Measurements from ENCODE around the gene UNC5A. TPM values are rescaled to one million over a fixed set of nuclear protein-coding genes. Genes with fewer than 3 reads are reported as not detected.

UNC5A gene
- total RNA-seq, 2 experiments from 2014 or later: not detected

DNA sequence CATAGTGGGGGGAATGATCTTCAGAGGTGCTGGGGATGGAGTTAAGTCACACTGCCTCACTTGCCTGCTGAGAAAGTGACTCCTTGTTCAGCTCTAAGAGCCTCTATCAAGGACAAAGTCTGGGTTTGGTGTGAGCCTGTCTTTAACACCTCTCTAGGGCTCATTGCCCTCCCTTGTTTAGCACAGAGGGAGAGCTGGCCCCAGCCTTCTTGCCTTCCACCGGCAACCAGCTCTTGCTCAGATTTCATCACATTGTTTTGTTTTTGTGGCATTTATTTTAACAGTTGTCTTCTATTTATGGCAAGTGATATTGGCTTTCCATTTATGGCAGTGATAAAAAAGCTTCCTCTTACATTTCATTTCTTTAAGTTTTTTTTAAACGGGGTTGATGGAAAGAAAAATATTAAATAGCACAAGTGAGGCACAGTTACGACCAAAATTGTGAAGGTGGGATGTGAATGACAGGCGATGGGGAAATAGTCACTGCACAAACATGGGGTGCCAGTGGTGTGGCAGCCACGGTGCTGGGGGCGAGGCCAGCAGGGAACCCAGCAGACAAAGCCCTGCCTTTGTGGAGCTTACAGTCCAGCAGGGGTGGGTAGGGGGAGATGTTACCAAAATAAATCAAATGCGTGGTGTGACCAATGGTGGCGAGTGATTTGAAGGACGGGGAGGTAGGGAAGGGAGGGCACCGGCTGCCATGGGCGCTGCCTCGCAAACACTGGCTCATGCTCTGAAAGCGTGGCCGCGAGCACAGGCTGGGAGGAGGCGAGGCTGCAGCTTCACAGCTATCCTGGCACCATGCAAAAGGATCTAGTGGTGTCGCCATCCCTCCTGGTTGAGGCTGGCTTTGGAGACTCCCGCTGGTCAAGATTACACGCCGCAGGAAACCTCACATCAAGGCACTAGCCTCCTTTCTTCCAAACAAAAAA, 21.2 kb upstream of the UNC5A start:
- Mint-ChIP-seq H3K36me3 (ENCODE audit: low read depth) (no peaks in the 10 kb centered on the region), H3K9me3 (no peaks in the 10 kb centered on the region), H3K4me1 (no peaks in the 10 kb centered on the region), H3K27ac (no peak overlapping the region), H3K27me3 (peaks cover 33% of the 10 kb centered on the region), H3K4me3 (no peak overlapping the region)
- no peak for DNase-seq
- CTCF ChIA-PET: no interaction called here
- POLR2A ChIA-PET: no interaction called here

DNA sequence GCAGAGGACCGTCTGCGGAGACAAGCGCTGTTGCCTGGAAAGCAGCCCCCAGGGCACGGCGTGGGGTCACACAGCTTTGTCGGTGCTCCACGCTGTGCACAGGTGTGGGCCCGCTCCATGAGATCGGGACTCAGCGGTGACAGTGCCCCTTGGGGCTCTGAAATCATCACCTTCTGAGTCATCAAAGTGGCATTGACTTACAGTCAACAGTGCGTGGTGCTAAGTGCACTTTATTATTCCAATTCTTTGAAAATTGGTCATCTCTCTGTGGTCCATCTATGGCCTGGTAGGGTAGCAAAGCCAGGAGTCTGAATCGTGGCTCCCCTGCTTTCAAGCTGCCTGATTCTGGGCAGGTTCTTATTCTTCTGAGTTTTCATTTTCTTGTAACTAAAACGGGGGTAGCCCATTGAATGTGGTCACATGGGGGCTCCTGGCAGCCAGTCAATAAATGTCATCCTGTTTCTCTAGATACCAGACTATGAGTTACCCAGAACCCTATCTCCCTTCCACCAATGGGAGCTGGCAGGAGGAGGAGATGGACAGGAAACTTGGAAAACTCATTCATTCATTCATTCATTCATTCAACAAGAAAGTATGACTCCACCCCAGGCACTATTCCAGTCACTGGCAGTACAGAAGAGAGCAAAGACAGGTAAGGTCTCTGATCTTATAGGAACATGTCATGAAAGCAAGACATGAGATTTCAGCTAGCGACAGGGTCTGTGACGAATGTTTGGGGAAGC, 20.3 kb upstream of the UNC5A start:
- no peak for DNase-seq
- ChIA-PET POLR2A (no interaction called here), CTCF (no interaction called here)
- Mint-ChIP-seq H3K4me3 (no peak overlapping the region), H3K9me3 (no peaks in the 10 kb centered on the region), H3K27me3 (peaks cover 33% of the 10 kb centered on the region), H3K27ac (no peak overlapping the region), H3K36me3 (ENCODE audit: low read depth) (no peaks in the 10 kb centered on the region), H3K4me1 (no peaks in the 10 kb centered on the region)

DNA sequence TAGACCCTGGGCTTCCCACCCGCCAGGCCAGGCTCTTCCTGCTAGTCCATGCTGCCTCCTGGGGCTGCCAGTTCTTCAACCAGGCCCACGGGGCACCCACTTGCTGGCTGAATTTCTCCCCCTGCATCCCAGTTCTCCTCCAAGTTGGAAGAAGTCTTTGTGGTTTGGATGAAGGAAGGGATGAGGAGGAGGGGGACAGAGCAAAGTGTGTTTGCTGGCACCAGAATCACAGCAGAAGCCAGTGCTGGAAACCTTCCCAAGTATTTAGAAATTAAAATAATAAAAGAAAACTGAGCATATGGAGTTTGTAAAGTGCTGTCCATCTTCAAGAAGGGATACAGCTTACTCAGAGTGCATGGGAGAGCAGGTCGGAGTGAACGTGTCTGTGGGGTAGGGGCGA, 19.4 kb upstream of the UNC5A start:
- Mint-ChIP-seq H3K36me3 (ENCODE audit: low read depth) (no peaks in the 10 kb centered on the region), H3K27me3 (peaks cover 33% of the 10 kb centered on the region), H3K27ac (no peak overlapping the region), H3K9me3 (no peaks in the 10 kb centered on the region), H3K4me3 (no peak overlapping the region), H3K4me1 (no peaks in the 10 kb centered on the region)
- POLR2A ChIA-PET: no interaction called here
- no peak for DNase-seq
- CTCF ChIA-PET: no interaction called here

DNA sequence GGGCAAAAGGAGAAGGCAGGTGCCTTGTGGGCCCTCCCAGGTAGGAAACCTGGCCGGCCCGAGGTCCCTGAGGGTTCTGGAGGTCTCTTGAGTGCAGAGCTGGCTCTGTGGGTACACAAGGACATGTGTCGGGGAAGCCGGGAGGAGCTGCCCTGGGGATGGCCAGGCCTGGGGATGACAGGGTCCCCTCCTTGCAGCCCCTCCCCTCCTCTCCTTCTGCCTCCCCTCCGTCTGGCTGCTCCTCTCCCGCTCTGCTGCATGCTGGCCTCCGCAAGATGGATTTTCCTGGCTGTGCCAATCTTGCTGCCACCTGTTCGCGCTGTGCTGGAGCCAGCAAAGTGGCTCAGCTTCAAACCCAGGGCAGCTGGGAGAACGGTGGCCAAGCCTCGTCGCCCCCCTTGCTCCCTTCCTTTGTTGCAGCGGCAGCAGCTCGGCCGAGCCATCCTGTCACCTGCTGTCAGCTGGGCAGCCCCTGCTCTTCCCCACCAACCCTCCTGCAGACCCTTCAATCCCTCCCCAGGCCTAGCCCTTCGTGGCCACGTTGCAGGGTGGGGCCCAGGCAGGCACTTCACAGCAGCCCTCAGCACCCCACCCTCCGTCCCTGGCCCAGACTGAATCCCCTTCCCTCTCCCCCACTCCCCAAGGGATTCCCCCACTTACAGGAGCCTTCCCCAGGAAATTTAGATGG, 17.6 kb upstream of the UNC5A start:
- H3K27ac Mint-ChIP-seq: no peak overlapping the region
- H3K4me3 Mint-ChIP-seq: no peak overlapping the region
- no peaks in the 10 kb centered on the region for H3K9me3 Mint-ChIP-seq
- CTCF ChIA-PET: no interaction called here
- no peak for DNase-seq
- H3K4me1 Mint-ChIP-seq: no peaks in the 10 kb centered on the region
- peaks cover 40% of the 10 kb centered on the region for H3K27me3 Mint-ChIP-seq
- no peaks in the 10 kb centered on the region for H3K36me3 Mint-ChIP-seq (ENCODE audit: low read depth)
- POLR2A ChIA-PET: no interaction called here

DNA sequence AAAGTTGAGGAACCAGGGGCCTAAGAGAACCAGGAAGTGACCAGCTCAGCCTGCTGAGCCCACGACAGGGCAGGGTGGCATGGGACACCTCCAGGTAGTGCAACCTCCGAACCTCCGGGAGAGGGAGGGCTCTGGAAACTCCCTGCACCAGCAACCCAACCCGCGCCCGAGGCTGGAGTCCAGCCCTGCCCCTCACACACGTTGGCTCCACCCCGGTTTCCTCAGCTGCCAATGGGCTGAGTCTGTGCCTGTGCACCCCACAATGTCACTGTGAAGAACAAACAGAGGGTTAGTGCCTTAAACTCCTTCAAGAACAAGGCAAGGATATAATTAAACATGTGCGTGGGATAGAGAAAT, 17.0 kb upstream of the UNC5A start:
- CTCF ChIA-PET: no interaction called here
- no peaks in the 10 kb centered on the region for H3K9me3 Mint-ChIP-seq

DNA sequence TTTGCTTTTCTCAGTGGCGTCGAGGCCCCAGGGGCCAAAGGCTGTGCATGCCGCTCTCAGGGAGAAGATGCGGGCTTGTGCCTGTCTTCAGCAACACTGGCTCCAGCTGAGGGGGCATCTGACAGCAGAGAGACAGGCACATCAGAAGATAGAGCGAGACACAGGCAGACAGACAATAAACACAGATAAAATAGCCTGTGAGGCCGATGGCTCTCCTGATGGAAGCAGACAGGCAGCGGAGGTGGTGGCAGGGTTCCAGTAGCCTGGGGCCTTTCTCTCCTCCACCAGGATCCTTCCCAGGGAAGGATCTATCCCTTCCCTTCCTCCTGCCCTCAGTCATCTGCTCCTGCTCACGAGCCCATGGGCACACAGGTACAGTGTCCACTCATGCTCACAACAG, 16.6 kb upstream of the UNC5A start:
- no peak overlapping the region for H3K27ac Mint-ChIP-seq
- no peak for DNase-seq
- H3K4me3 Mint-ChIP-seq: no peak overlapping the region
- no peaks in the 10 kb centered on the region for H3K9me3 Mint-ChIP-seq
- CTCF ChIA-PET: no interaction called here
- H3K4me1 Mint-ChIP-seq: no peaks in the 10 kb centered on the region
- POLR2A ChIA-PET: no interaction called here
- H3K27me3 Mint-ChIP-seq: peaks cover 33% of the 10 kb centered on the region
- H3K36me3 Mint-ChIP-seq (ENCODE audit: low read depth): no peaks in the 10 kb centered on the region

More for the DNA sequence above, 17.0 kb upstream of the UNC5A start:
- Mint-ChIP-seq H3K4me1 (no peaks in the 10 kb centered on the region), H3K27ac (no peak overlapping the region), H3K27me3 (peaks cover 35% of the 10 kb centered on the region), H3K4me3 (no peak overlapping the region), H3K36me3 (ENCODE audit: low read depth) (no peaks in the 10 kb centered on the region)
- POLR2A ChIA-PET: no interaction called here
- DNase-seq: no peak

DNA sequence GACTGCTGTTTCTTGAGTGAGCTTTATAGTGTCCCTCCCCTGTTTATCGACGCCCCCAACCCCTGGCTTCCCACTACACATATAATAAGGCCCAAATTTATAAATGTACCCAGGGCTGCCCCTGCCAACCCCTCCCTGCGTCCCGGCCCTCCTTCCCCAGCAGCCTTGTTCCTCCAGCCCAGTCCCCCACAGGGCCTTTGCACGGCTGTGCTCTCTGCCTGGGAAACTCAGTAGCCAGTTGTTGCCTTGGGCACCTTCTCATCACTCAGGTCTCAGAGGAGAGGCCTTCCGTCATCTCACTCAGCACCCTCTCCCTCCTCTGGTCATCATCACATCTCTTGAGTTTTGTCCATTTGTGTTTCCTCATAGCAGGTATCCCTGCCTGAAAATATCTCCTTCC, 15.8 kb upstream of the UNC5A start:
- no peaks in the 10 kb centered on the region for H3K4me1 Mint-ChIP-seq
- H3K27me3 Mint-ChIP-seq: peaks cover 26% of the 10 kb centered on the region
- CTCF ChIA-PET: no interaction called here
- no peak for DNase-seq
- H3K36me3 Mint-ChIP-seq (ENCODE audit: low read depth): no peaks in the 10 kb centered on the region
- no peak overlapping the region for H3K27ac Mint-ChIP-seq
- no peak overlapping the region for H3K4me3 Mint-ChIP-seq
- POLR2A ChIA-PET: no interaction called here
- H3K9me3 Mint-ChIP-seq: no peaks in the 10 kb centered on the region

DNA sequence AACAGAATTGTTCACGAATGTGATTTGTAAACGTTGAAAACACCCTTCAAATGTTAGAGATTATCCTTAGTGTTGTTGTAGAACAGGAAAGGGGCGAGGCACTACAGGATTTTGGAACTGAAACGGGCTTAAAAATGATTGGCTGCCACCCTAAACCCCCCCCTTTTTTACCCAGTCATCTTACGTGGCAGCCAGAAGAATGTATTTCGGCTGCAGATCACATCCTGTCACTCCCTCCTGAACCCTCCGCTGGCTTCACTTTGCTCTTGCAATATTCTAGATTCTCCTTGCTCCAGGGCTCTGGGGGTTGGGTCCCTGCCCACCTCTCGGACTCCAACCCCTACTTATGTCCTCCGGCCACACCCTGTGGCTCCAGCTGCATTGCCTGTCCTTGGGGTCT, 13.9 kb upstream of the UNC5A start:
- no peaks in the 10 kb centered on the region for H3K36me3 Mint-ChIP-seq (ENCODE audit: low read depth)
- no peak overlapping the region for H3K4me3 Mint-ChIP-seq
- ChIA-PET POLR2A (no interaction called here), CTCF (no interaction called here)
- H3K4me1 Mint-ChIP-seq: no peaks in the 10 kb centered on the region
- DNase-seq: no peak
- H3K9me3 Mint-ChIP-seq: no peaks in the 10 kb centered on the region
- no peak overlapping the region for H3K27ac Mint-ChIP-seq
- peaks cover 17% of the 10 kb centered on the region for H3K27me3 Mint-ChIP-seq

DNA sequence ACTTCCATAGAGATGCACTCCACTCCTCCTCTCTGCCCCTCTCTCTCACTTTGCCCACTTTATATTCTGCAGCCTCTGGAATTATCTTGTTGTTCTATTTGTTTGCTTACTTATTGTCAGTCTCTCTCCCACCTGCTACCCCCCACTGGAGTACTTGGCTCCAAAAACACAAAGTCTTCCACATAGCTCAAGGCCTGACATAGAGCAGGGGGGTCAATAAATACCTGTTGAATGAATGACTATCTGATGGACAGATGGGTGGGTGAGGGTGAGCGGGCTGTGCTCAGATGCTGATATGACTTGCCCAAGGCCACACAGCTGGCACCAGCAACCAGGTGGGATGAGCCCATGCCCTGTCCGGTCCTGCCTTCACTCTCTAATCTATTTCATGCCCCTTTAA, 13.4 kb upstream of the UNC5A start:
- Mint-ChIP-seq H3K9me3 (no peaks in the 10 kb centered on the region), H3K27ac (no peak overlapping the region), H3K4me3 (no peak overlapping the region), H3K27me3 (peaks cover 17% of the 10 kb centered on the region), H3K4me1 (no peaks in the 10 kb centered on the region), H3K36me3 (ENCODE audit: low read depth) (no peaks in the 10 kb centered on the region)
- POLR2A ChIA-PET: no interaction called here
- no peak for DNase-seq
- CTCF ChIA-PET: no interaction called here

DNA sequence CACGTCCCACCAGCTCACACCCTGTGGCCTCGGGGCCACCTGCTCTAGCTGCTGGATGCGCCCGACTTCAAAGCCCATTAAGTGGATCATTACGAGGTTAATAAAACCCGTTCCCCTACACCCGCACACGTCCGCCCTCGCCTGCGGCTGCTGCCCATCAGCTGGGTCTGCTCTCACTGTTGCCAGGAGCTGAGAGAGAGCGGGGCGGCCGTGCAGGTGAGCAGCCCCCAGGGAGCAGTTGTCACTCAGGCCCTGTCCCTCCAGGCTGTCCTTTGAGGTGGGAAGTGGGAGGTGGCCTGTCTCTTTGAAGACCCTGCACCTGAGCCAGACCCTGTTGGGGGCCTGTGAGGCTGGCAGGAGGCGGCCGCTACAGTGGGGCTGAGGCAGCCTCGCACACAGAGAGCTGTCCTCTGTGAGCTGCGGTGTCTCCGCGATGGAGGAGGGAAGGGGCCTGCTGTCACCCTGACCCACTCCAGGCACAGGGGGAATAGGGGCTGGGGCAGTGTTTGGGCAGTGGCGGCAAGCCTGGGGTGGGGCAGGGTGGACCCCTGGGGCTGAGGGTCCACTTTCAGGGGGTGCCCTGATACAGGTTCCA, 12.8 kb upstream of the UNC5A start:
- H3K27me3 Mint-ChIP-seq: peaks cover 17% of the 10 kb centered on the region
- ChIA-PET CTCF (no interaction called here), POLR2A (no interaction called here)
- H3K36me3 Mint-ChIP-seq (ENCODE audit: low read depth): no peaks in the 10 kb centered on the region
- H3K27ac Mint-ChIP-seq: no peak overlapping the region
- no peak overlapping the region for H3K4me3 Mint-ChIP-seq
- H3K9me3 Mint-ChIP-seq: no peaks in the 10 kb centered on the region
- H3K4me1 Mint-ChIP-seq: no peaks in the 10 kb centered on the region
- no peak for DNase-seq

DNA sequence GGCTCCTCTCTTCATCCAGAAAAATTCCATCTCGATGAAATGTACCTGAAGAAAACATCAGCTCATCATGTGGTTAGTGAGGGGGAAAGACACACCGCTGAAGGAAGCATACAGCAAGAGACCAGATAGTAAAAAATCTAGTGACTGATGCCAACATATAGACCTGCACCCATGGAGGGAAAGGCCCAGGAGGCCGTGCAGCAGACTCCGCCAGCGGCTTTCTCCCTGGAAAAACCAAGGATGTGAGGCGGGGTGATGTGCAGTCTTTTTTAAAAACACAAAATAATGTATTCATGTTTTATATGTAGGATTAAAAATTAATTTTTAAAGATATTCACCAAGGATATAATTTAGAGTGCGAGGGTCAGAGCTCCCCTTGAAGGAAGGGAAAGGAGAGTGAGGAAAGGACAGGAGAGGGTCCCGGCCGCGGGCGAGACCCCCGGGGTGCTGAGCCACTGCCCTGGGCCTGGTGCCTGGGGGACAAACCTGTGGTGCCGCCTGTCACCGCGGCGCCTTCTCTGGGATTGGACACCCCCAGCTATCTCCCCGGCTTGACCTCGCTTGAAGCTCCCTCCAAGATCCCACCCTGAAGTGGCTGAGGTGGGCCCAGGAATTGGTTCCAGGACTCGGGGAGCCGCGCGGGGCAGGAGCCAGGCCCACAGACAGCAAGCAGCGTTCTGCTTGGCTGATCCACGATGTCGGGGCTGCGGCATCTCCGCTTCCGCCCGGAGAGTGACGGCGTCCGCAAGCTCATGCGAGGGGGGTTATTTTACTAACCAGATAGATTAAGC, 12.1 kb upstream of the UNC5A start:
- Mint-ChIP-seq H3K27ac (no peak overlapping the region), H3K27me3 (peaks cover 17% of the 10 kb centered on the region)

DNA sequence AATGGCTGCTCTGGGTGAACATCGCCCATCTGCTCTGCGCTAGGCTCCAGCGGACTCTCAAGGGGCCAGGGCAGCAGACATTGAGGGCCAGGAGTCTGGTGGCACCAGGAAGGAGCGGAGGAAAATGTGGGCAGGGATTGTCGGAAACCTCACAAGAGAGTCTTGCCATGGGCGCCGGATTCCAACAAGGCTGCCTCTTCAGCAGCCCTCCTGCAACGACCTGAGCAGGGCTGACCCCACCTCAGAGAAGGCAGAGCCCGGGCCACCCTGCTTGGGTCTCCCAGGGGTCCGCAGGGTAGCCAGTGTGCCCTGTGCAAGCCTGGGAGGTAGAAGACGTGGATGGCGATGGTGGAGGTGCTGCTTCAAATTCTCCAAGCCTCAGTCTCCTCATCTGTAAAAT, 11.4 kb upstream of the UNC5A start:
- Mint-ChIP-seq H3K36me3 (ENCODE audit: low read depth) (no peaks in the 10 kb centered on the region), H3K9me3 (no peaks in the 10 kb centered on the region), H3K4me1 (no peaks in the 10 kb centered on the region), H3K4me3 (no peak overlapping the region), H3K27ac (no peak overlapping the region), H3K27me3 (peaks cover 16% of the 10 kb centered on the region)
- ChIA-PET CTCF (no interaction called here), POLR2A (no interaction called here)
- no peak for DNase-seq

More for the DNA sequence above, 12.1 kb upstream of the UNC5A start:
- H3K4me1 Mint-ChIP-seq: no peaks in the 10 kb centered on the region
- POLR2A ChIA-PET: no interaction called here
- H3K9me3 Mint-ChIP-seq: no peaks in the 10 kb centered on the region
- H3K36me3 Mint-ChIP-seq (ENCODE audit: low read depth): no peaks in the 10 kb centered on the region
- DNase-seq: no peak
- CTCF ChIA-PET: no interaction called here
- H3K4me3 Mint-ChIP-seq: no peak overlapping the region

DNA sequence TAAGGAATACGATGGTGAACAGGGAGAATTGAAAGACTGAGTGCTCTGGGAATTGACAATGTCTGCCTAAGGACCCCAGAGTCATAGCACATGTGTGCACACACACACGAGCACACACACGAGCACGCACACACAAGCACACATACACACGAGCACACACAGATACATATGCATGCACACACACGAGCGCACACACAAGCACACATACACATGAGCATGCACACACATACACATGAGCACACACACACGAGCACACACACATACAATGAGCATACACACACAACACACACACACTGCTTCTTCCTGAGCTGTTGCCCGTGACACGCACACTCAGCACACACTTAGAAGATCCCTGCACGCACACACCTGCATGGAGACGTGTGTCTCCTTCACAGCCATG, 10.9 kb upstream of the UNC5A start:
- ChIA-PET CTCF (no interaction called here), POLR2A (no interaction called here)
- Mint-ChIP-seq H3K4me3 (no peak overlapping the region), H3K9me3 (no peaks in the 10 kb centered on the region), H3K36me3 (ENCODE audit: low read depth) (no peaks in the 10 kb centered on the region), H3K27ac (no peak overlapping the region), H3K4me1 (no peaks in the 10 kb centered on the region), H3K27me3 (peaks cover 19% of the 10 kb centered on the region)
- no peak for DNase-seq

Data from activated CD4-positive, alpha-beta memory T cell treated with anti-CD3 and anti-CD28 coated beads, Interleukin-2, amount 10 ng/mL, durations not matched to agents 7 days and 5 days (primary cell).